HCT116 (cell line): ENCODE results near the gene RARG. TPM values are rescaled to one million over a fixed set of nuclear protein-coding genes. Genes with fewer than 3 reads are reported as not detected.

Source experiments
- ATAC-seq: fragments of 200-7000 bp; cut with Tn5 transposase; 2 replicates; pipeline ENCODE4 v1.9.1; 2020; ENCODE audit warnings: mild to moderate bottlenecking, moderate library complexity
- BruUV-seq: library from RNA; stranded (reverse); fragments of 400-500 nt; replicated peaks from 2 replicates; lab custom pipeline; 2021; lab: Mats Ljungman, UMichigan
- CTCF ChIA-PET: fragments of 300-600 bp; sonication (Branson Sonifier 250); formaldehyde crosslinking; loops from one replicate; lab custom pipeline; 2021; ENCODE audit warnings: antibody characterized with exemption; lab: Charles Lee
- POLR2A ChIA-PET: fragments of 300-600, 350-600 bp; sonication (Branson Sonifier 250); formaldehyde crosslinking; loops from one replicate; lab custom pipeline; 2021; ENCODE audit warnings: antibody characterized with exemption; lab: Charles Lee
- RAD21 ChIA-PET, 2 experiments: fragments of 300-600 bp; sonication (Branson Sonifier 250); formaldehyde crosslinking; loops; one replicate each; lab custom pipeline; 2023; ENCODE audit warnings: low total read pairs in 2 of 2; ENCODE audit not compliant: uncharacterized antibody in 2 of 2, unreplicated experiment in 2 of 2, low non-redundant PET in 1 of 2; lab: Charles Lee
- DNase-seq: peaks from one replicate; pipeline ENCODE4 v3.0.0-alpha.2; 2010; ENCODE audit warnings: low read depth, low spot score
- H2AFZ ChIP-seq: fragments of 200-600 bp; shearing (Covaris generic), sonication (generic); 2 replicates; pipeline ENCODE4 v1.6.1; 2017; ENCODE audit warnings: low read depth, mixed run types, mixed read lengths, antibody characterized with exemption, low read length; ENCODE audit not compliant: poor library complexity, severe bottlenecking
- H3K27ac ChIP-seq: 2 replicates; pipeline ENCODE4 v1.5.1; 2012; ENCODE audit warnings: low read depth, low read length
- H3K27me3 ChIP-seq: fragments of 200-600 bp; sonication (generic); 2 replicates; pipeline ENCODE4 v1.6.1; 2016; ENCODE audit warnings: mixed run types, low read length, mixed read lengths; ENCODE audit not compliant: insufficient read depth
- H3K36me3 ChIP-seq, 2 experiments: fragments of 200-500 bp in 1 of 2; fragments of 200-600 bp in 1 of 2; sonication (Bioruptor generic) in 1 of 2; sonication (generic) in 1 of 2; 2 replicates each; pipeline versions ENCODE4 v1.5.1 to v1.6.1; 2014 to 2016; ENCODE audit warnings: low read length in 2 of 2, inconsistent platforms in 1 of 2, mixed read lengths in 1 of 2, mixed run types in 1 of 2; ENCODE audit not compliant: insufficient read depth in 2 of 2, control insufficient read depth in 1 of 2
- H3K4me1 ChIP-seq, 2 experiments: fragments of 200-600 bp in 1 of 2; sonication (generic) in 1 of 2; 2 replicates each; pipeline versions ENCODE4 v1.5.1 to v1.6.1; 2012 to 2017; ENCODE audit warnings: low read length in 2 of 2, inconsistent platforms in 1 of 2, mild to moderate bottlenecking in 1 of 2, mixed read lengths in 1 of 2, mixed run types in 1 of 2, moderate library complexity in 1 of 2; ENCODE audit not compliant: insufficient read depth in 2 of 2, control insufficient read depth in 1 of 2
- H3K4me2 ChIP-seq: fragments of 200-600 bp; sonication (generic); 2 replicates; pipeline ENCODE4 v1.6.1; 2017; ENCODE audit warnings: mixed run types, low read length, mixed read lengths
- H3K4me3 ChIP-seq, 2 experiments: fragments of 200-600 bp in 1 of 2; sonication (generic) in 1 of 2; replicated peaks in 1 of 2; 2 replicates each; pipeline ENCODE4 v1.5.1; 2011 to 2016; ENCODE audit warnings: low read length in 2 of 2, control low read depth in 1 of 2, low read depth in 1 of 2, mild to moderate bottlenecking in 1 of 2, mixed read lengths in 1 of 2, mixed run types in 1 of 2
- H3K79me2 ChIP-seq: fragments of 200-600 bp; sonication (generic); 2 replicates; pipeline ENCODE4 v1.6.1; 2017; ENCODE audit warnings: mild to moderate bottlenecking, mixed run types, low read length, moderate library complexity, mixed read lengths; ENCODE audit not compliant: insufficient read depth
- H3K9ac ChIP-seq: fragments of 200-600 bp; sonication (generic); 2 replicates; pipeline ENCODE4 v1.6.1; 2016; ENCODE audit warnings: low read length, mixed read lengths
- H3K9me2 ChIP-seq: fragments of 200-600 bp; sonication (generic), shearing (Covaris generic); 2 replicates; pipeline ENCODE4 v1.6.1; 2017; ENCODE audit warnings: mixed run types, mild to moderate bottlenecking, moderate library complexity; ENCODE audit not compliant: insufficient read depth
- H3K9me3 ChIP-seq, 2 experiments: fragments of 200-500 bp in 1 of 2; fragments of 200-600 bp in 1 of 2; sonication (Bioruptor generic) in 1 of 2; sonication (generic) in 1 of 2; 2 replicates each; pipeline ENCODE4 v1.6.1; 2014 to 2017; ENCODE audit warnings: low read length in 2 of 2, mixed read lengths in 2 of 2, inconsistent platforms in 1 of 2, low read depth in 1 of 2, mild to moderate bottlenecking in 1 of 2, mixed run types in 1 of 2, moderate library complexity in 1 of 2; ENCODE audit not compliant: control insufficient read depth in 1 of 2, insufficient read depth in 1 of 2
- H4K20me1 ChIP-seq: fragments of 200-600 bp; sonication (generic), shearing (Covaris generic); 2 replicates; pipeline ENCODE4 v1.6.1; 2017; ENCODE audit warnings: mixed run types, mild to moderate bottlenecking, moderate library complexity; ENCODE audit not compliant: insufficient read depth
- CBX3 ChIP-seq: IDR thresholded peaks from 2 replicates; pipeline ENCODE4 v1.6.1; 2012; ENCODE audit warnings: low read depth
- CEBPB ChIP-seq: IDR thresholded peaks from 2 replicates; pipeline ENCODE4 v1.6.1; 2012; ENCODE audit warnings: low read depth
- EGR1 ChIP-seq: IDR thresholded peaks from 2 replicates; pipeline ENCODE4 v1.6.1; 2012; ENCODE audit warnings: low read depth
- FOSL1 ChIP-seq: IDR thresholded peaks from 2 replicates; pipeline ENCODE4 v1.6.1; 2012; ENCODE audit warnings: low read depth
- JUND ChIP-seq: IDR thresholded peaks from 2 replicates; pipeline ENCODE4 v1.6.1; 2012
- POLR2A ChIP-seq: IDR thresholded peaks from 2 replicates; pipeline ENCODE4 v1.7.0; 2011; ENCODE audit warnings: borderline replicate concordance; ENCODE audit not compliant: insufficient read depth, insufficient read length; ENCODE audit errors: extremely low read depth
- POLR2AphosphoS5 ChIP-seq: IDR thresholded peaks from 2 replicates; pipeline ENCODE4 v1.6.1; 2011; ENCODE audit warnings: mild to moderate bottlenecking, low read depth, low read length, moderate library complexity
- RAD21 ChIP-seq: IDR thresholded peaks from 2 replicates; pipeline ENCODE4 v1.6.1; 2012; ENCODE audit warnings: low read depth, mild to moderate bottlenecking
- SIN3A ChIP-seq: IDR thresholded peaks from 2 replicates; pipeline ENCODE4 v1.6.1; 2012; ENCODE audit warnings: low read depth
- SP1 ChIP-seq: IDR thresholded peaks from 2 replicates; pipeline ENCODE4 v1.6.1; 2012; ENCODE audit warnings: low read depth
- YY1 ChIP-seq: IDR thresholded peaks from 2 replicates; pipeline ENCODE4 v1.6.1; 2011; ENCODE audit warnings: low read length, low read depth, moderate library complexity, mild to moderate bottlenecking; ENCODE audit not compliant: insufficient replicate concordance; ENCODE audit errors: extremely low read depth
- ZNF274 ChIP-seq: fragments of 200-500 bp; sonication (Bioruptor generic); IDR thresholded peaks from 2 replicates; pipeline ENCODE4 v1.6.1; 2014; ENCODE audit warnings: mild to moderate bottlenecking, low read depth, low read length, inconsistent platforms
- intact Hi-C: fragments of 100-400 bp; cut with micrococcal nuclease; formaldehyde crosslinking; loops from 2 replicates; pipeline ENCODE4 v1.10.0; 2022
- total RNA-seq: library from RNA; stranded (reverse); gene quantifications from one replicate; pipeline ENCODE4 v1.2.1, GENCODE V29; 2021; ENCODE audit not compliant: unreplicated experiment
- TF ChIP-seq, protein P1 (sequence below): IDR thresholded peaks from 2 replicates; pipeline ENCODE4 v1.6.1; 2012
- TF ChIP-seq, protein P2 (sequence below), 3 experiments: fragments of 200-600 bp in 1 of 3; sonication (generic) in 1 of 3; IDR thresholded peaks in 2 of 3; conservative IDR thresholded peaks in 1 of 3; 2 replicates each; pipeline ENCODE4 v1.5.1; 2012 to 2017; ENCODE audit warnings: low read depth in 2 of 3, low read length in 2 of 3, antibody characterized with exemption in 1 of 3, borderline replicate concordance in 1 of 3, control low read depth in 1 of 3, mild to moderate bottlenecking in 1 of 3, mixed read lengths in 1 of 3, mixed run types in 1 of 3, moderate library complexity in 1 of 3; ENCODE audit not compliant: insufficient read depth in 1 of 3

RARG gene
- total RNA-seq, 1 experiment from 2014 or later: 68.9 TPM

- no peak for DNase-seq
- no peaks in the 10 kb centered on the region for H3K9me3 ChIP-seq
- H3K27me3 ChIP-seq: no peaks in the 10 kb centered on the region
- RAD21 ChIA-PET: no interaction called here
- no TSS peak for BruUV-seq
- peak overlapping the region; percentile 40 for H3K4me2 ChIP-seq
- ATAC-seq: peak; percentile 79
- H2AFZ ChIP-seq: no peak overlapping the region
- H4K20me1 ChIP-seq: no peaks in the 10 kb centered on the region
- peaks cover 7 to 13% of the 10 kb centered on the region in 2 experiments; a peak in 3 of 4 replicates for H3K4me1 ChIP-seq
- POLR2A ChIA-PET: no interaction called here
- no peaks in the 10 kb centered on the region for H3K79me2 ChIP-seq
- no peaks in the 10 kb centered on the region for H3K36me3 ChIP-seq
- no peak for TF ChIP-seq CEBPB
- no peak for TF ChIP-seq FOSL1
- TF ChIP-seq POLR2A: no peak
- no peak for TF ChIP-seq RAD21
- TF ChIP-seq POLR2AphosphoS5: no peak
- TF ChIP-seq EGR1: no peak
- no peak for TF ChIP-seq JUND
- no peak for TF ChIP-seq YY1
- CTCF ChIA-PET: interaction anchor here (1.4 kb wide), 1 partner anchor 8 kb away, joined by 4 read pairs; no protein-coding TSS in a partner anchor
- H3K4me3 ChIP-seq: no peak overlapping the region
- no peak overlapping the region for H3K9ac ChIP-seq
- intact Hi-C loops: no loop called here
- H3K9me2 ChIP-seq: no peaks in the 10 kb centered on the region
- H3K27ac ChIP-seq: no peak overlapping the region
Observed at GRCh38 chr12:53205747-53206419, 26.1 kb downstream of the RARG start.

DNA sequence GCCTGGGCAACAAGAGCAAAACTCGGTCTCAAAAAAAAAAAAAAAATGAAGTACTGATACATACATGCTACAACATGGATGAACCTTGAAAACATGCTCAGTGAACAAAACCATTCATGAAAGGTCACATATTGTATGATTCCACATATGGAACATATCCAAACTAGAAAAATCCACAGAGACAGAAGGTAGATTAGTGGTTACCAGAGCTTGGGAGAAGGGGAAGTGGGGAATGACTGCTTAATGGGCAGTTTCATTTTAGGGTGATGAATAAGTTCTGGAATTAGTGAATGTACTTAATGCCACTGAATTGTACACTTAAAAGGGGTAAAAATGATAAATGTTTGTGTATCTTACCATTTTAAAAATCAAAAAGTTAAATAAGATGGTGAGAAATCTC, 27.7 kb downstream of the RARG start:
- intact Hi-C loops: no loop called here
- TF ChIP-seq ZNF274 (no peak), FOSL1 (no peak), CBX3 (no peak), POLR2A (no peak), SP1 (no peak), SIN3A (no peak)
- TF ChIP-seq, protein P1, sequence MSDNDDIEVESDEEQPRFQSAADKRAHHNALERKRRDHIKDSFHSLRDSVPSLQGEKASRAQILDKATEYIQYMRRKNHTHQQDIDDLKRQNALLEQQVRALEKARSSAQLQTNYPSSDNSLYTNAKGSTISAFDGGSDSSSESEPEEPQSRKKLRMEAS: no peak
- TF ChIP-seq, protein P2, sequence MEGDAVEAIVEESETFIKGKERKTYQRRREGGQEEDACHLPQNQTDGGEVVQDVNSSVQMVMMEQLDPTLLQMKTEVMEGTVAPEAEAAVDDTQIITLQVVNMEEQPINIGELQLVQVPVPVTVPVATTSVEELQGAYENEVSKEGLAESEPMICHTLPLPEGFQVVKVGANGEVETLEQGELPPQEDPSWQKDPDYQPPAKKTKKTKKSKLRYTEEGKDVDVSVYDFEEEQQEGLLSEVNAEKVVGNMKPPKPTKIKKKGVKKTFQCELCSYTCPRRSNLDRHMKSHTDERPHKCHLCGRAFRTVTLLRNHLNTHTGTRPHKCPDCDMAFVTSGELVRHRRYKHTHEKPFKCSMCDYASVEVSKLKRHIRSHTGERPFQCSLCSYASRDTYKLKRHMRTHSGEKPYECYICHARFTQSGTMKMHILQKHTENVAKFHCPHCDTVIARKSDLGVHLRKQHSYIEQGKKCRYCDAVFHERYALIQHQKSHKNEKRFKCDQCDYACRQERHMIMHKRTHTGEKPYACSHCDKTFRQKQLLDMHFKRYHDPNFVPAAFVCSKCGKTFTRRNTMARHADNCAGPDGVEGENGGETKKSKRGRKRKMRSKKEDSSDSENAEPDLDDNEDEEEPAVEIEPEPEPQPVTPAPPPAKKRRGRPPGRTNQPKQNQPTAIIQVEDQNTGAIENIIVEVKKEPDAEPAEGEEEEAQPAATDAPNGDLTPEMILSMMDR (IDR thresholded peaks at IDR 0.05 in 2 of 3, conservative IDR thresholded peaks at IDR 0.05 in 1 of 3; ENCODE audit: borderline replicate concordance in 1 of 3, insufficient read depth in 1 of 3, low read depth in 2 of 3, low read length in 2 of 3): no peak
- H3K4me3 ChIP-seq: no peak overlapping the region
- no peak overlapping the region for H3K27ac ChIP-seq
- no peak for ATAC-seq
- H3K9me3 ChIP-seq: no peaks in the 10 kb centered on the region
- ChIA-PET POLR2A (no interaction called here), CTCF (no interaction called here), RAD21 (no interaction called here)
- H3K9me2 ChIP-seq: no peaks in the 10 kb centered on the region
- no peak overlapping the region for H3K4me2 ChIP-seq
- no TSS peak for BruUV-seq
- no peaks in the 10 kb centered on the region for H4K20me1 ChIP-seq
- H3K79me2 ChIP-seq: no peaks in the 10 kb centered on the region
- peaks cover 7 to 13% of the 10 kb centered on the region in 2 experiments; a peak in 3 of 4 replicates for H3K4me1 ChIP-seq
- no peak overlapping the region for H3K9ac ChIP-seq
- no peaks in the 10 kb centered on the region for H3K36me3 ChIP-seq
- H3K27me3 ChIP-seq: no peaks in the 10 kb centered on the region
- DNase-seq: no peak
- no peak overlapping the region for H2AFZ ChIP-seq
